ENCODE measurements around the gene IQSEC2.
A peak's percentile ranks its signal among the peaks of the same experiment; 100 is the strongest.

The IQSEC2 gene

DNA sequence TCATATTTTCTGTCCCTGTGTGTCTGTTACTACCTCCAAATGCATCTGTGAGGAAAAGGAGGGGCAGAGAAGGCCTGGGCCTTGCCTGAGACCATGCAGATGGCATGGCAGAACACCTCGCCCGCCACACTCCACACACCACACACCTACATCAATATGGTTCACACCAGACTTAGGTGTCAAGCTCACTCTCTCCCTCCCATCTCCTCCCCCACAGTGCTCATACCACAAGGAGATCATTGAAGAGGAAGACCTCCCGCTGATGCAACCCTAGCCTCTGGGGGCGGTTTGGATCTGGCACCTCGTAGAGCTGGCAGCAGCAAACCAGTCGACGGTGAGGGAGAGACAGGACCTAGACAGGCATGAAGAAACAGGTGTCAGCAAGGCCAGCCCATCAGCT, 39.8 kb downstream of the IQSEC2 start:
- DNase-seq: no peak

- peak; percentile 2 for DNase-seq
Observed at GRCh38 chrX:53239474-53239873, 41.9 kb downstream of the IQSEC2 start.

- DNase-seq: no peak
Observed at GRCh38 chrX:53237056-53237455, 44.3 kb downstream of the IQSEC2 start.

DNA sequence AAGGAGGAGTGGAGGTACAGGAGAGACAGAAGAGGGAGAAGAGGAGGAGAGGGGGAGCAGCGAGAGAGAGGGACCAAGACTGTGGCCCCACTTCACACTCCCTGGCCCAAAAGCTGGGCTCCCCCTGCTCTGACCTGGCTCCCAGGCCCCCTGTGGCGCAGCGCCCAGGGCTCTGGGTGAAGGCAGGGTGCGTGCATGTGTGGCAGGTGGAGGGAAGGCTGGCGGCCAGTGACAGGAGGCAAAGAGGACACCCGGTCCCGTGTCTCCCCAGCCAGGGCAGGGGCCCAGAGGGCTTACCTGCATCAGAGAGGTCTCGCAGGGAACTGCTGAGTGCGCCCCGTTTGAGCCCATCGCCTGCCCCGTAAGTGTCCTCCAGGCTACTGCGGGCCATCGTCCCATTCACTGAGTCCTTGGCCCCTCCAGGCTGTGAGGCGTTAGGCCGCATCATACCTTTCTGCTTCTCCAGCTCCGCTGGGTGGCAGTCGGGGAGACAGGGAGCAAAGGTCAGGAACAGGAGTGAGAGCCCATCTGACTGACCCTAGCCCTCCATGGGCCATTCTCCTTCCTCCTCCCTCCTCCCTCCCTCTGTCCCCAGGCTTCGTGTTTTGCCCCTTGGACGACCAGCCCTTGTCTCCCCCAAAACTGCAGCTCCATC, 45.2 kb downstream of the IQSEC2 start:
- DNase-seq: no peak

- DNase-seq: no peak
Observed at GRCh38 chrX:53235566-53235965, 45.8 kb downstream of the IQSEC2 start.

DNA sequence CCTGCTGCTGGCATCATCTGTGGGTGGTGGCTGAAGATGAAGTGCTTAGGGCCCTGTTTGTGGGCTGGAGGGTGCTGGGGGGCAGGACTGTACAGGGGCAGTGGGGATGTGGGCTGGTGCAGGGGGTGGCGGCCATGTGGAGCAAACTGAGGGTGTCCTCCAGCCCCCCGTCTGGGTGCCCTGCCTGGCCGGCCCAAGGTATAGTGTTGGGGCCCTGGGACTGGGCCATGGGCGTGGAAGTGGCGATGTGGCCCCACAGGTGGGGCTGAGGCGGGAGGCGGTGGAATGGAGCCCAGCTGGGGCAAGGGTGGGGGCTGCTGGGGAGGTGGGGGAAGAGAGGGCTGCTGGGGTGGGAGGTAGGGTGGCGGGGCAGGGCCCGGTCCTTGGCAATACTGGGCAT, 46.9 kb downstream of the IQSEC2 start:
- no peak for DNase-seq

- no peak for DNase-seq
Observed at GRCh38 chrX:53233536-53233935, 47.8 kb downstream of the IQSEC2 start.

GRCh38 chrX:53230116-53230515, 51.3 kb downstream of the IQSEC2 start:
- DNase-seq: no peak

DNA sequence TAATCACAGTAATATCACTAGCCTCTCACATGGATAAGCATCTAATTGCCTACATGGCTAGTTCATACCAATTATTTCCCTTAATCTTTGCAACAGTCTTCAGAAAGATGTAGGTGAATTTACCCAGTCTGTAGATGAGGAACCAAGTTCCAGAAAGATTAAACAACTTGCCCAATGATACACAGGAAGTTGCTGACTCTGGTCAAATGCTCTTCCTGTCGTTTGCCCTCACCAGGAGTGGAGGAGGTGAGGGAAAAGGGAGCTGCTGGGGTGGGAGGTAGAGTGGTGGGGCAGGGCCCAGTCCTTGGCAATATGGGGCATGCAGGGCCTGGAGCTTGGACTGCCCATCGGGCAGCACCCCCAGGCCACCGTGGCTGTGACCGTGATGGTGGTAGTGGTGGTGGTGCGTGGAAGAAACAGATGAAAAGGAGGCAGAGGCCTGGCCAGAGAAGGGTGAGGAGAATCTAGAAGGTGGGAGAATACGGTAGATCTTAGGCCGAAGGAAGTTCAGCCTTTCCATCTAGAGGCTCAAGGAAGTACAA, 54.1 kb downstream of the IQSEC2 start:
- no peak for DNase-seq

GRCh38 chrX:53224860-53225797, 56.3 kb downstream of the IQSEC2 start, which contains the start of gene KDM5C:
KDM5C (minus strand) TSS chrX:53225207; CDS start chrX:53224889, 318 bp downstream.
- peak; percentile 85 for DNase-seq

GRCh38 chrX:53223955-53224859, 57.2 kb downstream of the IQSEC2 start:
- DNase-seq: no peak

DNA sequence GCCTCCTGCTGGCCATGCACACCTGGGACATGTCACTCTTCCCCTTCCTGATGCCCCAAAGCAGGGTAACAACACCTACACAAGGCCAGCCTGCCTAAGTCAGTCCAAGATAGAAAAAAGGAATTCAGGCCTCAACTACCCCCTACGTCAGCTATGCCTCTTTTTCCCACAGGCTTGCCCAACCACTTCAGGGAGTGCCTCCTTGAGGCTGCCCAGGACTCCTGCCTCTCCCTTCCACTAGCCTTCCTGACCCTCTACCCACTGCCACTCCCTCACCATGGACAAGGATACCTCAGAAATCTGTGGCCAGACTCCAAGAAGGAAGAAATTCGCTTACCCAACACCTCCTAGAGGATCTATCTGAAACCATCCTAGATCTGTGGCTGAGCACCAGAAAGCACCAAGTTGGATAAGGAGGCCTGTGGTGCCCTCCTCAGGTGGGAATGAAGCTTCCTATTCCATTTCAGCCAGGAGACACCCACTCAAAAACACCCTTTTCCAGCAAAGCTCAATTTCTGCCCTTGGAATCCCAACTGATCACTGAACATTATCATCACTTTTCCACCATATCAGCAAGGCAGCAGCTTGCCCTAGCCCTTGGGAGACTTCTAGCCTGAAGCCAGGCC, 58.2 kb downstream of the IQSEC2 start:
- DNase-seq: no peak
